DND-41 (cell line): ENCODE data around the gene FGF12.

ENCODE experiments used
- ATAC-seq: fragments of 200-7000 bp; cut with Tn5 transposase; 3 replicates; pipeline ENCODE4 v1.9.1; 2021; ENCODE audit warnings: low read depth; ENCODE audit not compliant: insufficient read depth
- DNase-seq: peaks from one replicate; pipeline ENCODE4 v3.0.0-alpha.2; 2020
- H2AFZ ChIP-seq: 2 replicates; pipeline ENCODE4 v1.6.0; 2012; ENCODE audit warnings: low read depth, low read length
- H3K27ac ChIP-seq: 2 replicates; pipeline ENCODE4 v1.5.1; 2012; ENCODE audit warnings: low read length, inconsistent platforms
- H3K27me3 ChIP-seq: fragments of 200-600 bp; sonication (generic); 2 replicates; pipeline ENCODE4 v1.6.0; 2012; ENCODE audit warnings: low read length, mild to moderate bottlenecking, inconsistent platforms; ENCODE audit not compliant: insufficient read depth, poor library complexity
- H3K36me3 ChIP-seq: 2 replicates; pipeline ENCODE4 v1.5.1; 2012; ENCODE audit warnings: low read length, inconsistent platforms; ENCODE audit not compliant: insufficient read depth
- H3K4me1 ChIP-seq: 2 replicates; pipeline ENCODE4 v1.5.1; 2012; ENCODE audit warnings: mild to moderate bottlenecking, low read length; ENCODE audit not compliant: insufficient read depth
- H3K4me2 ChIP-seq: 2 replicates; pipeline ENCODE4 v1.6.0; 2012; ENCODE audit warnings: mild to moderate bottlenecking, moderate library complexity, low read length, inconsistent platforms; ENCODE audit not compliant: insufficient read depth
- H3K4me3 ChIP-seq, 2 experiments: fragments of 200-600 bp in 1 of 2; shearing (Covaris generic) in 1 of 2; 2 replicates each; pipeline ENCODE4 v1.5.1; 2012 to 2016; ENCODE audit warnings: inconsistent platforms in 2 of 2, low read length in 2 of 2, mild to moderate bottlenecking in 2 of 2, low read depth in 1 of 2, moderate library complexity in 1 of 2
- H3K79me2 ChIP-seq: 2 replicates; pipeline ENCODE4 v1.6.0; 2012; ENCODE audit warnings: low read length, inconsistent platforms; ENCODE audit not compliant: insufficient read depth
- H3K9ac ChIP-seq: 2 replicates; pipeline ENCODE4 v1.6.0; 2012; ENCODE audit warnings: low read depth, mild to moderate bottlenecking, inconsistent platforms, low read length, moderate library complexity
- H3K9me3 ChIP-seq: 2 replicates; pipeline ENCODE4 v1.5.1; 2012; ENCODE audit warnings: low read length, moderate library complexity, mild to moderate bottlenecking, inconsistent platforms; ENCODE audit not compliant: insufficient read depth, severe bottlenecking
- H4K20me1 ChIP-seq: 2 replicates; pipeline ENCODE4 v1.6.0; 2012; ENCODE audit warnings: low read length; ENCODE audit not compliant: insufficient read depth
- CTCF ChIP-seq: IDR thresholded peaks from 2 replicates; pipeline ENCODE4 v1.5.1; 2012; ENCODE audit warnings: borderline replicate concordance, low read length, moderate library complexity, mild to moderate bottlenecking; ENCODE audit not compliant: poor library complexity, severe bottlenecking; ENCODE audit errors: extremely low read depth
- EZH2 ChIP-seq: IDR thresholded peaks from 3 replicates; pipeline ENCODE4 v1.6.1; 2012; ENCODE audit warnings: borderline replicate concordance, low read depth, mild to moderate bottlenecking, moderate library complexity, low read length, inconsistent platforms; ENCODE audit not compliant: severe bottlenecking

FGF12 gene

DNA sequence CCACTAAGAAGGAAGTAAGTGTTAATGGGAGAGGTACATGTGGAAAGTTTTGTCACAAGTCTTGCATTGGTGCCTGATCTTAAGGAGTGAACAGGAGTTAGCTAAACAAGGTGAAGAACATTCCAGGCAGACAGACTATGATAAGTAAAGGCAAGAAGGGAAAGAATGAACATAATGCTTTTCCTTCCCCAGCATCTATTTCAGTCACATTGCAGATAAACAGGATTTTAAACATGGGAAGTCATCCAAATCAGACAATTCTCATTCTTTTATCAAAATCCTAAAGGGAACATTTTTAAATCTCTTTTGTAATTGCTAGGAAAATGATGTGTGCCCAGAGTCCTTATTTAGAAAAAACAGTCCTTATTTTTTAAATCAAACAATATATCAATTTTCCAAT lies 424.6 kb downstream of the FGF12 start:
- Histone ChIP-seq H3K4me2 (no peak overlapping the region), H4K20me1 (no peaks in the 10 kb centered on the region), H3K27ac (no peak overlapping the region), H3K79me2 (no peaks in the 10 kb centered on the region), H2AFZ (no peak overlapping the region), H3K4me3 (no peak overlapping the region), H3K36me3 (no peaks in the 10 kb centered on the region), H3K9me3 (no peaks in the 10 kb centered on the region), H3K27me3 (no peaks in the 10 kb centered on the region), H3K4me1 (no peaks in the 10 kb centered on the region), H3K9ac (no peak overlapping the region)
- DNase-seq = no peak
- TF ChIP-seq CTCF (no peak), EZH2 (no peak)
- no peak for ATAC-seq

DNA sequence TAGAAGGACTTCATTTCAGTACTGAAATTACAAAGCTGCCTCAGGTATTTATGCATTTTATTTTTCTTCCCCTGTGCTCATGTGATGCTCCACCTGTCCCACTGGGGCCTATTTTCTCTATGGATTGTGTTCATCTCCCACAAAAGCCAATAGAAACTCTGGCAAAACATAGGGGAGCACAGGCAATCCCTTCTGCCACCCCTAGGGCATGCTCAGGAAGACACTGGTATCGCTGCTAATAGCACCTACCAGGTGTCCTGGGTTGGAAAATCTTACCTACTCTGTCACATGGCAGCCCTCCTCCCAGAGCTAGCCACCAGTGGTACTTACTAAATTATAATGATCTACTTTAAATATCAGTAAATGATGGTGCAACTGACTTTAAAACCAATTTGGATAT lies 427.4 kb downstream of the FGF12 start:
- Histone ChIP-seq H4K20me1 (no peaks in the 10 kb centered on the region), H3K4me2 (no peak overlapping the region), H3K4me3 (no peak overlapping the region), H3K27ac (no peak overlapping the region), H3K4me1 (no peaks in the 10 kb centered on the region), H3K27me3 (no peaks in the 10 kb centered on the region), H3K79me2 (no peaks in the 10 kb centered on the region), H3K36me3 (no peaks in the 10 kb centered on the region), H3K9me3 (no peaks in the 10 kb centered on the region), H2AFZ (no peak overlapping the region), H3K9ac (no peak overlapping the region)
- ATAC-seq = no peak
- no peak for DNase-seq
- no peak for TF ChIP-seq EZH2
- no peak for TF ChIP-seq CTCF

GRCh38 chr3:192296845-192297244 lies 430.5 kb downstream of the FGF12 start:
- Histone ChIP-seq H3K4me3 (no peak overlapping the region), H3K79me2 (no peaks in the 10 kb centered on the region), H2AFZ (no peak overlapping the region), H3K4me2 (no peak overlapping the region), H3K4me1 (no peaks in the 10 kb centered on the region), H3K9me3 (no peaks in the 10 kb centered on the region), H4K20me1 (no peaks in the 10 kb centered on the region), H3K36me3 (no peaks in the 10 kb centered on the region), H3K9ac (no peak overlapping the region), H3K27me3 (no peaks in the 10 kb centered on the region), H3K27ac (no peak overlapping the region)
- ATAC-seq (no peak), DNase-seq (no peak)
- TF ChIP-seq CTCF (no peak), EZH2 (no peak)

DNA sequence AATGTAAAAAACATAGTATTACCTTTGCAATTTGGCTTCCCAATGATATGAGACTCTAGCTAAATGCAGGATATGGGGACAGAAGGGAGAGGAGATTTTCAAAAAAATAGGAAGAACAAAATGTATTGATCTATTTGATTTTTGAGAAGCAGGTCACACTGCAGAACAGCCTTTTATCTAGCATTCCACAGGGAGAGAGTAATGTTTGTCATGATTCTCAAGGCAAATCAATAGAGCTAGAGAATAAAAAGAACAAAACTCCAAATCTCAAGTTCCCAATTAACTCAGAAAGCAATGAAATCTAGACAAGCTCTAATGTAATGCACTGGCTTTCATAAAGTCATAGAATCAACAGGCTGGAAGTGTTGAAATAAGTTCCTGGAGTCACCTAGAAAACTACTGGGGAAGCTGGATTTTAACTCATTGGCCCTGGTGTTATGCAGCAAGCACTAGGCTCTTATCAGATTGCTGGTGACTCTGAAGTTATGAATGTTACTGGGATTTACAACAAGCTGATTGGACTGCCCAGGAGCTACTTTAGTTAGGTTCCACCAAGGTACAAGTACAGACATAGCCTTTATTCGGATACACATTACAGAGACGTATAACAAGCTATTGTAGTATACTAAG lies 442.8 kb downstream of the FGF12 start:
- TF ChIP-seq EZH2 (no peak), CTCF (no peak)
- no peak overlapping the region for H3K4me3 ChIP-seq
- H2AFZ ChIP-seq = no peak overlapping the region
- no peaks in the 10 kb centered on the region for H3K36me3 ChIP-seq
- no peaks in the 10 kb centered on the region for H3K27me3 ChIP-seq
- H3K79me2 ChIP-seq = no peaks in the 10 kb centered on the region
- H4K20me1 ChIP-seq = no peaks in the 10 kb centered on the region
- H3K4me1 ChIP-seq = no peaks in the 10 kb centered on the region
- H3K9me3 ChIP-seq = no peaks in the 10 kb centered on the region
- H3K4me2 ChIP-seq = no peak overlapping the region
- H3K27ac ChIP-seq = no peak overlapping the region
- no peak overlapping the region for H3K9ac ChIP-seq
- ATAC-seq (no peak), DNase-seq (no peak)
